ENCODE data around the gene PRKD3. TPM values are rescaled to one million over a fixed set of nuclear protein-coding genes. Genes with fewer than 3 reads are reported as not detected.

The PRKD3 gene
- total and polyA plus RNA-seq, 2 of the 13 experiments (the other 11 are each of a cell fraction or from before 2014, with no cell fraction given): 11.6 to 38.4 TPM

GRCh38 chr2:37324786-37325624 is at the start of gene PRKD3 (continued):
- TF ChIP-seq ATRX (CRISPR knock-in tag; IDR thresholded peaks at IDR 0.05; ENCODE audit: borderline replicate concordance) (no peak), ARNT2 (CRISPR knock-in tag; IDR thresholded peaks at IDR 0.05; ENCODE audit: low read depth) (no peak; the same call in 1 of the 2 replicates), ZBTB49 (CRISPR knock-in tag; IDR thresholded peaks at IDR 0.05; ENCODE audit: borderline replicate concordance) (no peak), RNF219 (CRISPR knock-in tag; IDR thresholded peaks at IDR 0.05) (no peak), ZNF318 (CRISPR knock-in tag; IDR thresholded peaks at IDR 0.05) (no peak), IKZF5 (CRISPR knock-in tag; IDR thresholded peaks at IDR 0.05) (0 out of 2 replicates have a peak, but pooled peaks have one; percentile 42), RAD21 (CRISPR knock-in tag; IDR thresholded peaks at IDR 0.05) (no peak), ZNF569 (CRISPR knock-in tag; IDR thresholded peaks at IDR 0.05; ENCODE audit: borderline replicate concordance) (no peak), ZBTB20 (CRISPR knock-in tag; IDR thresholded peaks at IDR 0.05; ENCODE audit: borderline replicate concordance, low read depth) (peak; percentile 68), ZNF841 (CRISPR knock-in tag; IDR thresholded peaks at IDR 0.05; ENCODE audit: borderline replicate concordance) (0 out of 2 replicates have a peak, but pooled peaks have one; percentile 17), ZNF207 (IDR thresholded peaks at IDR 0.05; ENCODE audit: borderline replicate concordance) (no peak), ZC3H4 (CRISPR knock-in tag; IDR thresholded peaks at IDR 0.05; ENCODE audit: borderline replicate concordance) (no peak), IRX3 (CRISPR knock-in tag; IDR thresholded peaks at IDR 0.05; ENCODE audit: borderline replicate concordance, low read depth) (no peak)
